Ovary (tissue), 9 donors: ENCODE results near the gene CACNA2D3. TPM values are rescaled to one million over a fixed set of nuclear protein-coding genes. Genes with fewer than 3 reads are reported as not detected.
"Not testable (repeated sequence)": the region's sequence is repeated elsewhere in the genome, so short reads cannot be mapped to it uniquely, and the experiment has no call there.

ENCODE experiments used
- DNase-seq, 5 donors: peaks; one replicate each; pipeline ENCODE4 v3.0.0-alpha.2; 2019 to 2020
- H3K27ac ChIP-seq, 2 donors: fragments of 200-600 bp; one replicate each; pipeline versions ENCODE4 v1.5.1 to v1.8.0; 2019 to 2022
- H3K27me3 ChIP-seq: fragments of 200-600 bp; one replicate; pipeline ENCODE4 v1.8.0; 2022
- H3K36me3 ChIP-seq: fragments of 200-600 bp; sonication (generic); one replicate; pipeline ENCODE4 v1.5.1; 2019
- H3K4me1 ChIP-seq: one replicate; pipeline ENCODE4 v1.8.1; 2013; ENCODE audit warnings: mild to moderate bottlenecking, moderate library complexity; ENCODE audit not compliant: insufficient read depth
- H3K4me3 ChIP-seq: fragments of 200-600 bp; sonication (generic); one replicate; pipeline ENCODE4 v1.5.1; 2017
- H3K9me3 ChIP-seq, 2 donors: fragments of 200-600 bp in 1 of 2; sonication (generic) in 1 of 2; one replicate each; pipeline versions ENCODE4 v1.5.1 to v1.8.1; 2013 to 2019; ENCODE audit warnings: mild to moderate bottlenecking in 1 of 2, moderate library complexity in 1 of 2
- EP300 ChIP-seq: sonication (generic); formaldehyde crosslinking; IDR thresholded peaks from one replicate; pipeline ENCODE4 v1.6.1; 2017; ENCODE audit warnings: antibody characterized with exemption
- POLR2A ChIP-seq: fragments of 450-650 bp; IDR thresholded peaks from one replicate; pipeline ENCODE4 v1.6.1; 2017; ENCODE audit warnings: antibody characterized with exemption, mild to moderate bottlenecking, moderate library complexity
- WGBS, 3 donors: extraction: QIAGEN DNeasy Blood & Tissue Kit in 1 of 3; methylation state at CpG; one replicate each; pipeline versions ENCODE4 v1.1.5 to v1.1.7; 2013 to 2017; 5-methylcytosine and 5-hydroxymethylcytosine counted together
- intact Hi-C, 4 donors: fragments of 100-400 bp; cut with DNase I; formaldehyde crosslinking; loops; one replicate each; pipeline versions ENCODE4 v1.11.0 to v1.15.1; 2022 to 2023
- polyA plus RNA-seq, 2 donors: library from polyadenylated mRNA; stranded (reverse); fragments of 200-250 nt in 1 of 2; fragments of 350-450 nt in 1 of 2; fragmentation: Illumina TruSeq in 1 of 2; extraction: RNeasy Lipid Tissue Mini Kit (QIAGEN cat#74804) in 1 of 2; gene quantifications; one replicate each; pipeline ENCODE4 v1.2.3, GENCODE V29; 2013 to 2014
- total RNA-seq, 7 donors: library from RNA; depleted of rRNA in 2 of 7; stranded (reverse); fragments of >200 nt in 2 of 7; fragmentation: NEBNext Ultra II Directional in 3 of 7; extraction: Animal tissue kit (Norgen Biotek cat#: 25700) in 3 of 7; gene quantifications; one replicate each; pipeline versions ENCODE4 v1.1.0 to v1.2.4, GENCODE V29; 2016 to 2023
- TF ChIP-seq, protein P1 (sequence below), 3 donors: fragments of 450-650 bp in 2 of 3; fragments of 200-600 bp in 1 of 3; IDR thresholded peaks; one replicate each; pipeline versions ENCODE4 v1.5.1 to v1.8.0; 2016 to 2022; ENCODE audit warnings: antibody characterized with exemption in 3 of 3, mild to moderate bottlenecking in 1 of 3
- donor health status: DM: no; HTN: no; CAD: no; lungs with moderate emphysema.
- donor health status: DM: no; HTN: no; CAD: no.
- donor health status: Bipolar disorder and iron deficiency.
- donor health status: DM: yes; HTN: yes; CAD: no.
- donor health status: DM: no; HTN: no; CAD: no.
- donor health status: DM: yes; HTN: yes; CAD: no.

Gene CACNA2D3
- total and polyA plus RNA-seq, 9 donors = 2.0 to 10.1 (median 4.7) TPM

- H3K27me3 ChIP-seq = no peaks in the 10 kb centered on the region
- no peaks in the 10 kb centered on the region for H3K36me3 ChIP-seq
- H3K4me3 ChIP-seq = no peak overlapping the region
- WGBS, 3 donors = 90 to 95% (median 94%) methylated on average over 3 of the region's 3 CpGs
- no peak overlapping the region for H3K27ac ChIP-seq
- H3K4me1 ChIP-seq = no peaks in the 10 kb centered on the region
- H3K9me3 ChIP-seq = no peaks in the 10 kb centered on the region
- intact Hi-C loops = no loop called here
- no peak for DNase-seq
- TF ChIP-seq POLR2A = no peak
Observed at GRCh38 chr3:54454806-54455205, 332.5 kb downstream of the CACNA2D3 start.

- DNase-seq = no peak
- no peaks in the 10 kb centered on the region for H3K4me1 ChIP-seq
- intact Hi-C loops = no loop called here
- H3K9me3 ChIP-seq = no peaks in the 10 kb centered on the region
- no peak overlapping the region for H3K4me3 ChIP-seq
- H3K27ac ChIP-seq = no peak overlapping the region
- TF ChIP-seq POLR2A (no peak), EP300 (no peak)
- TF ChIP-seq, protein P1, sequence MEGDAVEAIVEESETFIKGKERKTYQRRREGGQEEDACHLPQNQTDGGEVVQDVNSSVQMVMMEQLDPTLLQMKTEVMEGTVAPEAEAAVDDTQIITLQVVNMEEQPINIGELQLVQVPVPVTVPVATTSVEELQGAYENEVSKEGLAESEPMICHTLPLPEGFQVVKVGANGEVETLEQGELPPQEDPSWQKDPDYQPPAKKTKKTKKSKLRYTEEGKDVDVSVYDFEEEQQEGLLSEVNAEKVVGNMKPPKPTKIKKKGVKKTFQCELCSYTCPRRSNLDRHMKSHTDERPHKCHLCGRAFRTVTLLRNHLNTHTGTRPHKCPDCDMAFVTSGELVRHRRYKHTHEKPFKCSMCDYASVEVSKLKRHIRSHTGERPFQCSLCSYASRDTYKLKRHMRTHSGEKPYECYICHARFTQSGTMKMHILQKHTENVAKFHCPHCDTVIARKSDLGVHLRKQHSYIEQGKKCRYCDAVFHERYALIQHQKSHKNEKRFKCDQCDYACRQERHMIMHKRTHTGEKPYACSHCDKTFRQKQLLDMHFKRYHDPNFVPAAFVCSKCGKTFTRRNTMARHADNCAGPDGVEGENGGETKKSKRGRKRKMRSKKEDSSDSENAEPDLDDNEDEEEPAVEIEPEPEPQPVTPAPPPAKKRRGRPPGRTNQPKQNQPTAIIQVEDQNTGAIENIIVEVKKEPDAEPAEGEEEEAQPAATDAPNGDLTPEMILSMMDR (IDR thresholded peaks at IDR 0.05) = no peak
- 66 to 79% (median 73%) methylated on average over 2 of the region's 2 CpGs for WGBS, 3 donors
- H3K36me3 ChIP-seq = no peaks in the 10 kb centered on the region
- H3K27me3 ChIP-seq = no peaks in the 10 kb centered on the region
Observed at GRCh38 chr3:54458357-54458756, 336.0 kb downstream of the CACNA2D3 start.

- DNase-seq, H3K4me1 ChIP-seq, intact Hi-C loops, H3K36me3 ChIP-seq, H3K27ac ChIP-seq, H3K9me3 ChIP-seq, H3K4me3 ChIP-seq, H3K27me3 ChIP-seq: not testable (repeated sequence)
- WGBS, 3 donors = 95 to 96% (median 96%) methylated on average over 23 of the region's 23 CpGs
Observed at GRCh38 chr3:54464554-54464953, 342.2 kb downstream of the CACNA2D3 start.

GRCh38 chr3:54476891-54477290 lies 354.5 kb downstream of the CACNA2D3 start:
- Histone ChIP-seq H3K36me3 (no peaks in the 10 kb centered on the region), H3K27me3 (no peaks in the 10 kb centered on the region), H3K9me3 (no peaks in the 10 kb centered on the region), H3K4me1 (no peaks in the 10 kb centered on the region), H3K4me3 (no peak overlapping the region), H3K27ac (no peak overlapping the region)
- no peak for DNase-seq
- no peak for TF ChIP-seq POLR2A
- no peak for TF ChIP-seq EP300
- TF ChIP-seq, protein P1 (IDR thresholded peaks at IDR 0.05) = no peak
- intact Hi-C loops = no loop called here

DNA sequence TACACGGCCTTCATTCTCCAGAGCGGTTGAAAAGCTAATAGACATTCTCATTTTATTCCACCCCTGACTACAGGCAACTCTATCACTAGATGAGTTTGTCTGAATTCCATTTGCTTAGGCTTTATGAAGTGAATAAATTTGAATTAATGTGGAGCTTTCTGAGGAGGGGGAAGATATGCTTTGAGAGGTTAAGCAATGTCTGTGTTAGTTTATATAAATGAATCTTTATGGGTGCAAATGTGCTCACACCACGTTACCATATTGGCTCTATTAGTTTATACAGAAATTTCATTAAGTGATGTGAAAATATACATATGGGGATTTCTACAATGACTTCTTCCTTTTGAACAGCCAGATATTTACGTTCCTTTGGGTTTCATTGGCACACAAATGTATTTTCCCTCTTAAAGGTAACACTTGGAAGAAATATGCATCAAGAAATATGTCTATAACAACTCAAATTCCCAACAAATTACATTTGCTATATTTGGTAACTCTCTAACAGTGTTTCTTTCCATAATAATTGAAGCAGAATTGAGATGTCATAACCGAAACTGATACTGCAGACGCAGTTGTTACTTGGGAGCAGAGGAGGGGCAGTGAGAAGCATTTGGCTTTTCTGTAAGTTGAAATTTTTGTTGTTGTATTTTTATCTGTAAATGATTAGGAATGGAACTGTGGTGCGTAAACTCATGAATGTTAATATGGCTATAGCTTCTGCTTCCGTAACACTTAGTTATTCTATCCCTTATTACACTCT lies 359.4 kb downstream of the CACNA2D3 start:
- H3K9me3 ChIP-seq = no peaks in the 10 kb centered on the region
- no peak for DNase-seq
- H3K4me3 ChIP-seq = no peak overlapping the region
- WGBS, 3 donors = 39 to 60% (median 47%) methylated on average over 8 of the region's 8 CpGs
- intact Hi-C loops = no loop called here
- H3K27me3 ChIP-seq = no peaks in the 10 kb centered on the region
- H3K4me1 ChIP-seq = no peaks in the 10 kb centered on the region
- no peak overlapping the region for H3K27ac ChIP-seq
- H3K36me3 ChIP-seq = no peaks in the 10 kb centered on the region
- TF ChIP-seq EP300 = no peak
- TF ChIP-seq, protein P1 (IDR thresholded peaks at IDR 0.05) = no peak
- no peak for TF ChIP-seq POLR2A
